Thoracic aorta (tissue), 2 donors: ENCODE data around the gene CPTP. TPM values are rescaled to one million over a fixed set of nuclear protein-coding genes. Genes with fewer than 3 reads are reported as not detected.

Experiments
- ATAC-seq: fragments of 150-250 bp; one replicate; pipeline ENCODE4 v1.8.0; 2017; ENCODE audit warnings: low read depth; ENCODE audit not compliant: insufficient number of reproducible peaks, low FRiP score
- DNase-seq: peaks from one replicate; pipeline ENCODE4 v3.0.0-alpha.2; 2020; ENCODE audit warnings: low spot score
- H3K27ac ChIP-seq, 2 donors: fragments of 200-600 bp; sonication (generic); 1 replicate in 1 of 2; 2 replicates in 1 of 2; pipeline ENCODE4 v1.5.1; 2016; ENCODE audit warnings: mild to moderate bottlenecking in 2 of 2, moderate library complexity in 2 of 2
- H3K27me3 ChIP-seq: fragments of 200-600 bp; sonication (generic); replicated peaks from 2 replicates; pipeline ENCODE4 v1.6.0; 2016; ENCODE audit warnings: mild to moderate bottlenecking; ENCODE audit not compliant: insufficient read depth
- H3K36me3 ChIP-seq: fragments of 200-600 bp; sonication (generic); one replicate; pipeline ENCODE4 v1.5.1; 2016
- H3K4me1 ChIP-seq, 2 donors: fragments of 200-600 bp; sonication (generic); 1 replicate in 1 of 2; 2 replicates in 1 of 2; pipeline versions ENCODE4 v1.5.1 to v1.6.0; 2016; ENCODE audit warnings: low read depth in 2 of 2, mild to moderate bottlenecking in 1 of 2; ENCODE audit not compliant: control insufficient read depth in 1 of 2
- H3K4me3 ChIP-seq: fragments of 200-600 bp; sonication (generic); 2 replicates; pipeline ENCODE4 v1.5.1; 2016; ENCODE audit warnings: mild to moderate bottlenecking
- H3K9me3 ChIP-seq: fragments of 200-600 bp; sonication (generic); 2 replicates; pipeline ENCODE4 v1.5.1; 2016
- CTCF ChIP-seq: fragments of 200-600 bp; sonication (generic); IDR thresholded peaks from one replicate; pipeline ENCODE4 v1.5.1; 2019; ENCODE audit warnings: antibody characterized with exemption
- total RNA-seq, 2 donors: library from RNA; depleted of rRNA; stranded (reverse); fragments of >200 nt; gene quantifications; one replicate each; pipeline versions ENCODE4 v1.1.0 to v1.2.3, GENCODE V29; 2016

Gene CPTP
- total RNA-seq, 2 donors from 2014 or later, result 16.4 to 26.3 TPM

- ATAC-seq (no peak), DNase-seq (no peak)
- no peak for TF ChIP-seq CTCF
- Histone ChIP-seq H3K9me3 (no peaks in the 10 kb centered on the region), H3K4me1 (peaks cover 8 to 22% of the 10 kb centered on the region in 2 donors), H3K27ac (no peak overlapping the region), H3K36me3 (peaks cover 37% of the 10 kb centered on the region), H3K27me3 (no peaks in the 10 kb centered on the region), H3K4me3 (no peak overlapping the region)
Measured at GRCh38 chr1:1311107-1312104, 13.2 kb upstream of the CPTP start.

- Histone ChIP-seq H3K4me1 (peaks cover 2 to 18% of the 10 kb centered on the region in 2 donors), H3K36me3 (peaks cover 37% of the 10 kb centered on the region)
Measured at GRCh38 chr1:1312450-1313314, 11.9 kb upstream of the CPTP start.

GRCh38 chr1:1313500-1314236, 10.9 kb upstream of the CPTP start:
- TF ChIP-seq CTCF, result no peak
- Histone ChIP-seq H3K4me1 (peaks cover 7 to 28% of the 10 kb centered on the region in 2 donors), H3K27ac (no peak overlapping the region), H3K9me3 (no peaks in the 10 kb centered on the region), H3K27me3 (no peaks in the 10 kb centered on the region), H3K36me3 (peaks cover 37% of the 10 kb centered on the region), H3K4me3 (no peak overlapping the region)
- no peak for ATAC-seq
- DNase-seq, result no peak

More at GRCh38 chr1:1312450-1313314, 11.9 kb upstream of the CPTP start:
- no peaks in the 10 kb centered on the region for H3K9me3 ChIP-seq
- ATAC-seq (no peak), DNase-seq (no peak)
- no peaks in the 10 kb centered on the region for H3K27me3 ChIP-seq
- no peak for TF ChIP-seq CTCF
- H3K27ac ChIP-seq, result no peak overlapping the region
- H3K4me3 ChIP-seq, result no peak overlapping the region

- Histone ChIP-seq H3K36me3 (peaks cover 37% of the 10 kb centered on the region), H3K4me3 (no peak overlapping the region), H3K9me3 (no peaks in the 10 kb centered on the region), H3K27me3 (no peaks in the 10 kb centered on the region), H3K4me1 (peaks cover 9 to 30% of the 10 kb centered on the region in 2 donors), H3K27ac (no peak overlapping the region)
- no peak for DNase-seq
- no peak for ATAC-seq
- no peak for TF ChIP-seq CTCF
Measured at GRCh38 chr1:1314237-1314586, 10.4 kb upstream of the CPTP start.
